HL-60 (cell line): Measurements from ENCODE around the gene ACTN4.

ENCODE experiments used
- DNase-seq, 2 experiments: peaks; one replicate each; pipeline ENCODE4 v3.0.0-alpha.2; 2010 to 2020; ENCODE audit warnings: low read depth in 1 of 2, low spot score in 1 of 2
- H3K27ac ChIP-seq: fragments of 250-450 bp; sonication (Bioruptor Pico); replicated peaks from 2 replicates; pipeline ENCODE4 v1.5.1; 2020; ENCODE audit warnings: mild to moderate bottlenecking, moderate library complexity
- H3K27me3 ChIP-seq: fragments of 250-450 bp; sonication (Bioruptor Pico); 2 replicates; pipeline ENCODE4 v1.5.1; 2021; ENCODE audit warnings: mild to moderate bottlenecking, moderate library complexity; ENCODE audit not compliant: insufficient read depth, poor library complexity, severe bottlenecking
- H3K4me3 ChIP-seq: replicated peaks from 2 replicates; pipeline ENCODE4 v1.5.1; 2011; ENCODE audit warnings: mild to moderate bottlenecking, control low read depth, low read length; ENCODE audit not compliant: insufficient read depth
- CTCF ChIP-seq: IDR thresholded peaks from one replicate; pipeline ENCODE4 v1.5.1; 2011; ENCODE audit warnings: low read length, control low read depth, inconsistent platforms; ENCODE audit not compliant: insufficient read depth
- GABPA ChIP-seq: IDR thresholded peaks from 2 replicates; pipeline ENCODE4 v1.6.1; 2012; ENCODE audit warnings: low read depth
- POLR2AphosphoS5 ChIP-seq: IDR thresholded peaks from 2 replicates; pipeline ENCODE4 v1.6.1; 2012; ENCODE audit warnings: low read depth
- REST ChIP-seq: IDR thresholded peaks from 2 replicates; pipeline ENCODE4 v1.6.1; 2012; ENCODE audit warnings: low read depth; ENCODE audit not compliant: insufficient replicate concordance
- SPI1 ChIP-seq: IDR thresholded peaks from 2 replicates; pipeline ENCODE4 v1.6.1; 2012; ENCODE audit warnings: low read depth, mild to moderate bottlenecking, borderline replicate concordance

ACTN4 gene

DNA sequence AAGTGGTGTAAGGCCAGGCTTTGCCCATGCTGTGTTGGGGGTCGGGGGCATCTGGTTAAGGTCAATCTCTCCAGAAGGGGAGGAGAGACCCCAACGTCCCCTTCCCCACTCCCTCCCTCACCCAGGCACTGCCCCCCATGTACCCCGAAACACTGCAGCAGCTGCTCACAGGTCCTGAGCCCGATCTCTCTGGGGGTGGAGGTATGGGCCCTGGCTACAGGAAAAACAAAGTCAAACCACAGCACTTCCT lies 86.7 kb downstream of the ACTN4 start:
- Histone ChIP-seq H3K4me3 (no peak overlapping the region), H3K27me3 (peaks cover 3% of the 10 kb centered on the region), H3K27ac (peak overlapping the region; percentile 22; the same call in 1 of the 2 replicates)
- DNase-seq = no peak
- TF ChIP-seq CTCF = no peak
- TF ChIP-seq POLR2AphosphoS5 = no peak
- TF ChIP-seq REST = no peak
- TF ChIP-seq SPI1 = no peak
- TF ChIP-seq GABPA = no peak

DNA sequence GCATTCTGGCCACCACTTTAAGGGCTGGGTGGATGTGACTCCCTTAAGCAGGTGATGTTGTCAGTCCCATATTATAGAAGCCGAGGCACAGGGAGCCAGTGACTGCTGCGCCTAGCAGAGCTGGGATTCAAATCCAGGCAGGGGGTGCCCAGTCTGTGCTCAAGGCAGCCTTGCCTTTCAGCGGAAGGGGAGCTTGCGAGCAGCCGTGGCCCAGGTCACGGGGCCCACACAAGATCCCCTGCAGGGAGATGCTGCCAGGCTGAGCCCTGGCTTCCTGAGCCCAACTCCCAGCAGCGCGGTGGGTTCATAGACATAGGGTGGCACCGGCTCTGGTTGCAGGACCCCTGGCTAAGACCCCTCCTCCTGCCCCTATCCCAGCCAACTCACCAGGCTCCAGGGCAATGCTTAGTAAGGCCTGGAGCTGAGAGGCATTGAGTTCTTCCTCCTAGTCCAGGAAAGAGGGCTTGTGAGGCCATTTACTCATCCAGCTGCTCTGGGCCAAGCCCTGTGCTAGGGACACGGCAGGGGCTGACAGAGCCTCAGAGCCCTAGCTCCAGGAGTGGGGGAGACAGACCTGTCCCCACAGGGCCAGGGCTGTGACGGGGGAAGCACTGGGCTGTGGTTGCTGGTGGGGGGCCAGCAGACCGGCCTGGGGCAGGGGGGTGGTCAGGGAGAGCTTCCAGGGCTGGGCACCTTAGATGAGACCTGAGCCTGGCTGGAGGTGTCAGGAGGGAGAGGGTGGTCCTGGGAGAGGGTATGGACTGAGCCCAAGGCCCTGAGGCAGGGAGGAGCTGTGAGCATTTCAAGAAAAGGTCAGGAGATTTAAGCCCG lies 87.2 kb downstream of the ACTN4 start:
- Histone ChIP-seq H3K27me3 (peaks cover 3% of the 10 kb centered on the region), H3K4me3 (no peak overlapping the region), H3K27ac (peak overlapping the region; percentile 22; the same call in 1 of the 2 replicates)
- peak in 1 of 2 experiments; percentile 55 for DNase-seq
- no peak for TF ChIP-seq POLR2AphosphoS5
- TF ChIP-seq GABPA = no peak
- no peak for TF ChIP-seq CTCF
- TF ChIP-seq REST = no peak
- TF ChIP-seq SPI1 = 0 out of 2 replicates have a peak, but pooled peaks have one; percentile 24

DNA sequence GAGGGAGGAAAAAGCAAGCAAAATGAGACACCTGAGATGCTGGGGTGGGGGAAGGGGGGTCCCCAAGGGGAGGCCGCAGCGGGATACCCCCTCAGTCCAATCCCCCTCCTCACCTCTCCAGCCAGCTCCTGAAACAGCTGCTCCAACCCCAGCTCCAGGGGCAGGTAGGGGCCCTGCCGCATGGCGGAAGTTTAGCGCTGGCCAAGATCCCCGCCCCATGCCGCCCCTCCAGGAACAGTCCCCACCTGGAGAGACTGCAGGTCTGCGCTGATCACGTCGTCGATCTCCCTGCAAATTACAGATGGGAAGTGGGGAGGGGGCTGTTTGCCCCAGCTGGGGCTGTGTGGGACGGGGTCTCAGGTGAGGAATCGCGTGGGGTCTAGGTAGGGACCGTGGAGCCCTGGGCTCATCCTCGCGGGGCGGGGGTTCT lies 87.8 kb downstream of the ACTN4 start:
- Histone ChIP-seq H3K27ac (no peak overlapping the region), H3K27me3 (peaks cover 3% of the 10 kb centered on the region), H3K4me3 (no peak overlapping the region)
- DNase-seq = no peak
- TF ChIP-seq SPI1 (no peak), POLR2AphosphoS5 (no peak), CTCF (no peak)

- Histone ChIP-seq H3K4me3 (no peak overlapping the region; the same call in 1 of the 2 replicates), H3K27ac (no peak overlapping the region), H3K27me3 (peaks cover 3% of the 10 kb centered on the region)
- DNase-seq = no peak
- TF ChIP-seq GABPA = no peak
- no peak for TF ChIP-seq SPI1
- TF ChIP-seq REST = no peak
- no peak for TF ChIP-seq POLR2AphosphoS5
- no peak for TF ChIP-seq CTCF
Observed at GRCh38 chr19:38736036-38736412, 88.6 kb downstream of the ACTN4 start.
